HepG2 (cell line): ENCODE results near the gene USP14. TPM values are rescaled to one million over a fixed set of nuclear protein-coding genes. Genes with fewer than 3 reads are reported as not detected.
A peak's percentile ranks its signal among the peaks of the same experiment; 100 is the strongest.

Source experiments
- ATAC-seq: fragments of 200-7000 bp; cut with Tn5 transposase; 3 replicates; pipeline ENCODE4 v1.9.1; 2020; ENCODE audit warnings: mild to moderate bottlenecking, moderate library complexity
- BruUV-seq: library from RNA; stranded (reverse); fragments of 400-500 nt; replicated peaks from 2 replicates; lab custom pipeline; 2021; lab: Mats Ljungman, UMichigan
- CTCF ChIA-PET: fragments of 300-600 bp; formaldehyde crosslinking; extraction: SDS; loops from one replicate; lab custom pipeline; 2021; ENCODE audit warnings: low total read pairs, inconsistent platforms, low intra/inter-chr PET ratio; lab: Yijun Ruan, JAX
- POLR2A ChIA-PET: fragments of 350-600 bp; sonication (Branson Sonifier 250); formaldehyde crosslinking; loops from one replicate; lab custom pipeline; 2020; ENCODE audit warnings: antibody characterized with exemption, inconsistent platforms; lab: Yijun Ruan, JAX
- DNase-seq: peaks from one replicate; pipeline ENCODE4 v3.0.0-alpha.2; 2015; ENCODE audit warnings: low spot score
- FAIRE-seq: peaks from 3 replicates; lab custom pipeline; 2011; peaks lifted over from hg19 to GRCh38; lab: Jason Lieb, UNC
- H2AFZ ChIP-seq: one replicate; pipeline ENCODE4 v1.6.1; 2011; ENCODE audit warnings: low read length, inconsistent platforms
- H3K27ac ChIP-seq: fragments of 300-600 bp; 3 replicates; pipeline ENCODE4 v1.8.0; 2011; ENCODE audit warnings: mixed run types, mild to moderate bottlenecking, mixed read lengths, low read length, inconsistent platforms; ENCODE audit not compliant: insufficient read depth; ENCODE audit errors: extremely low read length
- H3K27me3 ChIP-seq, 2 experiments: fragments of 200-600 bp in 1 of 2; 2 replicates in 1 of 2; 3 replicates in 1 of 2; pipeline versions ENCODE4 v1.6.0 to v1.8.0; 2011; ENCODE audit warnings: low read length in 2 of 2, mild to moderate bottlenecking in 2 of 2, moderate library complexity in 2 of 2, inconsistent platforms in 1 of 2; ENCODE audit not compliant: insufficient read depth in 2 of 2, control insufficient read depth in 1 of 2
- H3K36me3 ChIP-seq, 2 experiments: fragments of 200-600 bp in 1 of 2; replicated peaks in 1 of 2; 2 replicates in 1 of 2; 3 replicates in 1 of 2; pipeline versions ENCODE4 v1.5.1 to v1.8.0; 2011; ENCODE audit warnings: low read length in 2 of 2, inconsistent platforms in 1 of 2; ENCODE audit not compliant: insufficient read depth in 2 of 2, control insufficient read depth in 1 of 2
- H3K4me1 ChIP-seq: 2 replicates; pipeline ENCODE4 v1.5.1; 2012; ENCODE audit warnings: low read length, inconsistent platforms; ENCODE audit not compliant: insufficient read depth
- H3K4me2 ChIP-seq: 2 replicates; pipeline ENCODE4 v1.6.0; 2011; ENCODE audit warnings: low read depth, low read length, inconsistent platforms
- H3K4me3 ChIP-seq, 3 experiments: fragments of 200-600 bp in 1 of 3; sonication (generic), shearing (Covaris generic) in 1 of 3; replicated peaks in 1 of 3; 2 replicates each; pipeline ENCODE4 v1.5.1; 2011 to 2016; ENCODE audit warnings: low read length in 3 of 3, inconsistent platforms in 2 of 3, low read depth in 2 of 3, mild to moderate bottlenecking in 2 of 3, control low read depth in 1 of 3, mixed read lengths in 1 of 3; ENCODE audit not compliant: insufficient read depth in 1 of 3
- H3K79me2 ChIP-seq: one replicate; pipeline ENCODE4 v1.6.1; 2011; ENCODE audit warnings: low read length, inconsistent platforms; ENCODE audit not compliant: insufficient read depth
- H3K9ac ChIP-seq: 2 replicates; pipeline ENCODE4 v1.6.0; 2011; ENCODE audit warnings: mild to moderate bottlenecking, low read depth, low read length, inconsistent platforms; ENCODE audit not compliant: insufficient read depth
- H3K9me3 ChIP-seq: 2 replicates; pipeline ENCODE4 v1.5.1; 2012; ENCODE audit warnings: mild to moderate bottlenecking, low read length
- H4K20me1 ChIP-seq: 2 replicates; pipeline ENCODE4 v1.6.0; 2011; ENCODE audit warnings: inconsistent platforms, mild to moderate bottlenecking, low read length, moderate library complexity; ENCODE audit not compliant: insufficient read depth
- AGO1 ChIP-seq: fragments of 200-400 bp; formaldehyde crosslinking; IDR thresholded peaks from 2 replicates; pipeline ENCODE4 v1.6.1; 2017; ENCODE audit warnings: mild to moderate bottlenecking, low read depth, low read length, moderate library complexity; ENCODE audit not compliant: poor library complexity, severe bottlenecking
- ARNT2 ChIP-seq: sonication (generic); formaldehyde crosslinking; IDR thresholded peaks from 2 replicates; pipeline ENCODE4 v1.8.0; 2022; ENCODE audit warnings: mild to moderate bottlenecking, low read depth, missing genetic modification reagents, moderate library complexity
- DNMT1 ChIP-seq: sonication (generic); formaldehyde crosslinking; IDR thresholded peaks from 2 replicates; pipeline ENCODE4 v1.5.1; 2020; ENCODE audit warnings: mild to moderate bottlenecking, missing genetic modification reagents
- HMG20B ChIP-seq: conservative IDR thresholded peaks from 2 replicates; pipeline ENCODE4 v1.6.1; 2016; ENCODE audit warnings: missing genetic modification reagents, missing compliant biosample characterization
- KLF12 ChIP-seq: sonication (generic); formaldehyde crosslinking; IDR thresholded peaks from 2 replicates; pipeline ENCODE4 v1.4.0; 2020; ENCODE audit warnings: missing genetic modification reagents, borderline replicate concordance
- NFYC ChIP-seq: IDR thresholded peaks from 2 replicates; pipeline ENCODE4 v1.6.1; 2016; ENCODE audit warnings: missing genetic modification reagents, missing compliant biosample characterization
- NPAS2 ChIP-seq: sonication (generic); formaldehyde crosslinking; IDR thresholded peaks from 2 replicates; pipeline ENCODE4 v1.8.0; 2022; ENCODE audit warnings: mild to moderate bottlenecking, missing genetic modification reagents, borderline replicate concordance
- PHF8 ChIP-seq: sonication (generic); formaldehyde crosslinking; IDR thresholded peaks from 2 replicates; pipeline ENCODE4 v1.5.0; 2020; ENCODE audit warnings: missing genetic modification reagents
- POLR2A ChIP-seq, 2 experiments: IDR thresholded peaks; 2 replicates each; pipeline ENCODE4 v1.6.1; 2011; ENCODE audit warnings: low read depth in 2 of 2, low read length in 2 of 2, mild to moderate bottlenecking in 1 of 2, moderate library complexity in 1 of 2; ENCODE audit not compliant: insufficient read depth in 1 of 2
- POLR2AphosphoS5 ChIP-seq: IDR thresholded peaks from 2 replicates; pipeline ENCODE4 v1.6.1; 2012; ENCODE audit warnings: low read depth, low read length
- ZNF24 ChIP-seq: fragments of 450-650 bp; IDR thresholded peaks from 2 replicates; pipeline ENCODE4 v1.6.1; 2017; ENCODE audit warnings: antibody characterized with exemption, mild to moderate bottlenecking
- ZNF557 ChIP-seq: sonication (generic); formaldehyde crosslinking; IDR thresholded peaks from 2 replicates; pipeline ENCODE4 v1.4.0; 2020; ENCODE audit warnings: missing genetic modification reagents
- ZNF558 ChIP-seq: sonication (generic); formaldehyde crosslinking; IDR thresholded peaks from 2 replicates; pipeline ENCODE4 v1.9.0; 2022; ENCODE audit warnings: mild to moderate bottlenecking, missing genetic modification reagents, borderline replicate concordance
- ZNF577 ChIP-seq: sonication (generic); formaldehyde crosslinking; IDR thresholded peaks from 2 replicates; pipeline ENCODE4 v1.4.0; 2020; ENCODE audit warnings: mild to moderate bottlenecking, low read depth, missing genetic modification reagents, borderline replicate concordance
- WGBS: methylation state at CpG from one replicate; pipeline ENCODE4 v1.1.6; 2017; ENCODE audit warnings: low lambda C conversion rate; 5-methylcytosine and 5-hydroxymethylcytosine counted together
- in situ Hi-C: cut with HindIII; loops from 2 replicates; pipeline ENCODE4 v1.10.0; 2017; ENCODE audit warnings: low pct_unique_long_range_greater_than_20kb; ENCODE audit not compliant: extremely low pct_ligation_motif_present
- intact Hi-C: fragments of 100-400 bp; cut with micrococcal nuclease; formaldehyde crosslinking; loops from one replicate; pipeline ENCODE4 v1.10.0; 2022; ENCODE audit not compliant: unreplicated experiment
- polyA plus RNA-seq, 8 experiments: library from polyadenylated mRNA; depleted of rRNA in 3 of 8; stranded (reverse) in 7 of 8; unstranded in 1 of 8; fragments of >200 nt; fragmentation: Illumina TruSeq in 4 of 8; extraction: Trizol in 4 of 8; gene quantifications; 2 replicates each; pipeline versions ENCODE4 v1.2.1 to v1.2.3, GENCODE V29; 2011 to 2016; ENCODE audit warnings: low read depth in 4 of 8, missing spikeins in 1 of 8, mixed read lengths in 1 of 8; ENCODE audit not compliant: insufficient read depth in 1 of 8
- total RNA-seq, 5 experiments: library from RNA; depleted of rRNA; stranded (reverse); fragments of >200 nt; fragmentation: Illumina TruSeq; extraction: Trizol; gene quantifications; 2 replicates each; pipeline ENCODE4 v1.2.3, GENCODE V29; 2016; ENCODE audit warnings: low read depth in 1 of 5
- TF ChIP-seq, protein P1 (sequence below): IDR thresholded peaks from 2 replicates; pipeline ENCODE4 v1.6.1; 2016; ENCODE audit warnings: missing genetic modification reagents, missing compliant biosample characterization
- TF ChIP-seq, protein P2 (sequence below): sonication (generic); formaldehyde crosslinking; IDR thresholded peaks from 2 replicates; pipeline ENCODE4 v1.5.1; 2020; ENCODE audit warnings: missing genetic modification reagents, mild to moderate bottlenecking, borderline replicate concordance
- TF ChIP-seq, protein P3 (sequence below): sonication (generic); formaldehyde crosslinking; IDR thresholded peaks from 2 replicates; pipeline ENCODE4 v1.5.0; 2020; ENCODE audit warnings: missing genetic modification reagents
- TF ChIP-seq, protein P4 (sequence below): sonication (generic); formaldehyde crosslinking; IDR thresholded peaks from 2 replicates; pipeline ENCODE4 v1.4.0; 2020; ENCODE audit warnings: missing genetic modification reagents, borderline replicate concordance

The USP14 gene
- total and polyA plus RNA-seq, 2 of the 13 experiments (the other 11 are each of a cell fraction or from before 2014, with no cell fraction given), result 14.7 to 16.6 TPM

DNA sequence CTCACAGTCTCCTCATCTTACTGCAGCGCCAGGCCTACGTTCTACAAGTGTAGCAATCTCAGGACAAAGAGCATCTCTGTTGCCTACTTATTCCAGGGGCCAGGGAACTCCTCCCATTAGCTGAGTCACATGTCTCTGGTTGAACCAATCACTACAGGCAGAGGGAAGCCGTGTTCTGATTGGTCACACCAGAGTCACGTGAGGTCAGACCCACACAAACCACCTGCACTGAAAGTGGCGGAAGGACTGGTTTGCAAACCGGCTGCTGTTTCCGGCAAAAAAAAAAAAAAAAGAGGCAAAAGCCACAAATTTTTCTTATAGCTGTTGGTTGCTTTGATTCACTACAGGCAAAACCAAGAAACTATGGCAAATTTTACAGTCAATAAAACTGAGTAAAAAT is 21.9 kb upstream of the USP14 start (continued):
- TF ChIP-seq, protein P1, sequence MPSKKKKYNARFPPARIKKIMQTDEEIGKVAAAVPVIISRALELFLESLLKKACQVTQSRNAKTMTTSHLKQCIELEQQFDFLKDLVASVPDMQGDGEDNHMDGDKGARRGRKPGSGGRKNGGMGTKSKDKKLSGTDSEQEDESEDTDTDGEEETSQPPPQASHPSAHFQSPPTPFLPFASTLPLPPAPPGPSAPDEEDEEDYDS, result 0 out of 2 replicates have a peak, but pooled peaks have one; percentile 22
- TF ChIP-seq POLR2A (IDR thresholded peaks at IDR 0.05; ENCODE audit: insufficient read depth in 1 of 2, low read depth in 2 of 2, low read length in 2 of 2), result 0 out of 4 replicates have a peak, but pooled peaks of 1 of the 2 experiments have one; percentile 18
- TF ChIP-seq ZNF24, result no peak
- TF ChIP-seq NFYC (CRISPR knock-in tag), result peak; percentile 82
- TF ChIP-seq AGO1, result no peak
- no peak for TF ChIP-seq DNMT1 (CRISPR knock-in tag)

DNA sequence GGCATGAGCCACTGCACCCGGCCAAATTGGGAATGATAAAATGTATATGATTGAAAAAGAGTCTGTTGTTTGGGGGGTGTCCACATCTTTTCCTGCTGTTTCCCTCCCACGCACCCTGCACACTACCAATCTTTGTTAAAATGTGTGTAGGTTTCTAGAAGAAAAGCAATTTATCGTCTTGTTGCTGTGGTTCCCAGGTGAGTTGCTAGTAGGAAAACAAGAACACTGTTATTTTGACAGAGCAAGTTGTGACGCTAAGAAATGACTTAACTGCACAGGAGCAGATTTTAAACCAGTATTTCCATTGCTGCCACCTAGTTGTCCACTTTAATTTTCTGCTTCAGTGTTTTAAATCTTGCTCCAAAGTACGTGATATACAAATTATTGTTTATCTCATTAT is 21.0 kb upstream of the USP14 start:
- no peak overlapping the region for H3K4me2 ChIP-seq
- no peak overlapping the region for H3K9ac ChIP-seq
- H3K79me2 ChIP-seq, result no peaks in the 10 kb centered on the region
- no peak overlapping the region for H2AFZ ChIP-seq
- no peaks in the 10 kb centered on the region for H4K20me1 ChIP-seq
- 37% methylated on average over 5 of the region's 5 CpGs for WGBS
- CTCF ChIA-PET, result no interaction called here
- no peaks in the 10 kb centered on the region for H3K27me3 ChIP-seq
- ATAC-seq (no peak), DNase-seq (no peak), FAIRE-seq (no peak)
- H3K27ac ChIP-seq, result no peak overlapping the region
- POLR2A ChIA-PET, result no interaction called here
- H3K36me3 ChIP-seq, result no peaks in the 10 kb centered on the region
- no peaks in the 10 kb centered on the region for H3K9me3 ChIP-seq
- intact Hi-C loops, result no loop called here
- no peak overlapping the region for H3K4me3 ChIP-seq
- in situ Hi-C loops, result no loop called here
- H3K4me1 ChIP-seq, result peaks cover 34% of the 10 kb centered on the region
- no TSS peak for BruUV-seq
- TF ChIP-seq, protein P2, sequence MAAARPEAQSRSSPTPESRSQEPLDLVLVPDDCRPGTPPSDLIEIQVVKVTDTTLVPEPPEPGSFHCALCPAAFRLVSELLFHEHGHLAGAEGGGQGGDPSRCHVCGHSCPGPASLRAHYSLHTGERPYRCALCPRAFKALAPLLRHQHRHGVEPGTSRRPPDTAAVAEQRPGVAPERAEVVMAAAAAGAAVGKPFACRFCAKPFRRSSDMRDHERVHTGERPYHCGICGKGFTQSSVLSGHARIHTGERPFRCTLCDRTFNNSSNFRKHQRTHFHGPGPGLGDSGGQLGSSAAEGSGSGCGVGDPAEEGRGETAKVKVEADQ (CRISPR knock-in tag), result no peak
- no peak for TF ChIP-seq ZNF558 (CRISPR knock-in tag)
- no peak for TF ChIP-seq HMG20B (CRISPR knock-in tag)
- TF ChIP-seq ZNF557 (CRISPR knock-in tag), result no peak
- TF ChIP-seq, protein P3, sequence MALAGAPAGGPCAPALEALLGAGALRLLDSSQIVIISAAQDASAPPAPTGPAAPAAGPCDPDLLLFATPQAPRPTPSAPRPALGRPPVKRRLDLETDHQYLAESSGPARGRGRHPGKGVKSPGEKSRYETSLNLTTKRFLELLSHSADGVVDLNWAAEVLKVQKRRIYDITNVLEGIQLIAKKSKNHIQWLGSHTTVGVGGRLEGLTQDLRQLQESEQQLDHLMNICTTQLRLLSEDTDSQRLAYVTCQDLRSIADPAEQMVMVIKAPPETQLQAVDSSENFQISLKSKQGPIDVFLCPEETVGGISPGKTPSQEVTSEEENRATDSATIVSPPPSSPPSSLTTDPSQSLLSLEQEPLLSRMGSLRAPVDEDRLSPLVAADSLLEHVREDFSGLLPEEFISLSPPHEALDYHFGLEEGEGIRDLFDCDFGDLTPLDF, result no peak
- TF ChIP-seq POLR2AphosphoS5, result no peak
- no peak for TF ChIP-seq KLF12 (CRISPR knock-in tag)
- TF ChIP-seq NPAS2 (CRISPR knock-in tag), result no peak
- TF ChIP-seq, protein P4, sequence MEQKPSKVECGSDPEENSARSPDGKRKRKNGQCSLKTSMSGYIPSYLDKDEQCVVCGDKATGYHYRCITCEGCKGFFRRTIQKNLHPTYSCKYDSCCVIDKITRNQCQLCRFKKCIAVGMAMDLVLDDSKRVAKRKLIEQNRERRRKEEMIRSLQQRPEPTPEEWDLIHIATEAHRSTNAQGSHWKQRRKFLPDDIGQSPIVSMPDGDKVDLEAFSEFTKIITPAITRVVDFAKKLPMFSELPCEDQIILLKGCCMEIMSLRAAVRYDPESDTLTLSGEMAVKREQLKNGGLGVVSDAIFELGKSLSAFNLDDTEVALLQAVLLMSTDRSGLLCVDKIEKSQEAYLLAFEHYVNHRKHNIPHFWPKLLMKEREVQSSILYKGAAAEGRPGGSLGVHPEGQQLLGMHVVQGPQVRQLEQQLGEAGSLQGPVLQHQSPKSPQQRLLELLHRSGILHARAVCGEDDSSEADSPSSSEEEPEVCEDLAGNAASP (CRISPR knock-in tag), result no peak
- TF ChIP-seq ARNT2 (CRISPR knock-in tag), result no peak
- no peak for TF ChIP-seq PHF8 (CRISPR knock-in tag)
- TF ChIP-seq ZNF577, result no peak
